NCI-H446 treated with DMSO at 0.1 percent for 48 hours (cell line): Measurements from ENCODE around the gene CTNNA3.

Experiments
- DNase-seq: peaks from one replicate; lab custom pipeline; 2025; lab: John Stamatoyannopoulos, UW

CTNNA3 gene

DNA sequence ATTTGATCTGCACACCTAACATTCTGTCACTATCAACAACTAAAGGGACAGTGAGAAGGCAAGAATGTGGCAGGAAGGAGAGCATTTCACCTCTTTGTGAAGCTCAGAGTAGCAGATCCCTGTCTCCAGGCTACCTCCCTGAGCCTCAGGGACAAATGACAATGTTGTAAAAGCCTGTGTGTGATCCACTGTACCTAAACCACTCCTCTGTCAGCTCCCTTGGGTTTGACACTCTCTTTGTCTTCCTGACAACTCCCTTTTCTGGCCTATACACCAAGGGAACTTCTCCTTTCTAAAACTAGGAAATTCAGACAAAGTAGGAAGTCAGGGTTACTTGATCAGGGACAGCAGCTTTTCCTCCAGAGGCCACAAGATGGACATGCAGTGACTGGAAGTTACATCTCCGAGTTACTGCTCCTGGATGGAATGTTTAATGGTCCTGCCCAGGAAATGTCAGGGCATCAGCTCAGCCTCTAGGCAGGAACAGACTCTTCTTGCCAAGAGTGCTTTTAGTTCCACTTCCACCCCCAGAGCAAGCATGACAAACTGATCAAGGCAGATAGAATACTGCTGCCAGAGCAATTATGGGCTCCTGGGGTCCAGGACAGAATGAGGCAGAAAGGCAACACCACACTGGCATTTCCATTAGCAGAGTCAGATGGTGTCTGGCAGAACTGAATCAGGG is 1784.7 kb downstream of the CTNNA3 start:
- no peak for DNase-seq

GRCh38 chr10:65910209-65910608 is 1785.8 kb downstream of the CTNNA3 start:
- DNase-seq, result no peak

- DNase-seq, result no peak
Observed at GRCh38 chr10:65907199-65907712, 1788.7 kb downstream of the CTNNA3 start.

DNA sequence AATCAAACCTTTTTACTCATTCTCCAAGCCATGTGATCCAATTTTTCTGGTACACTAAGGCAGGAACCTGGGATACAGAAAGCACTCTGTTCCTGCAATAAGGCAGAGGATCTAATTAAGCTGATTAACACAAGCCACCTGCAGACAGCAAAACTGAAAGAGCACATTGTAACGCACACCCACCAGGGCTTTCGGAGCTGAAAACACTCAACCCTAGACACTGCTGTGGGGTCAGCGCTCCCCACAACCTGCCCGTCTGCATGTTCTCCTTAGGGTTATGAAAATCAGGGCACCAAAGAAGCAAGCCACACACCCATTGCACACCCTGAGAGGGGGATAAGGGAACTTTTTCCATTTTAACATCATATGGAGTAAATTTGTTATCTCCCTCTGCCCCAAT is 1792.4 kb downstream of the CTNNA3 start:
- DNase-seq, result no peak

DNA sequence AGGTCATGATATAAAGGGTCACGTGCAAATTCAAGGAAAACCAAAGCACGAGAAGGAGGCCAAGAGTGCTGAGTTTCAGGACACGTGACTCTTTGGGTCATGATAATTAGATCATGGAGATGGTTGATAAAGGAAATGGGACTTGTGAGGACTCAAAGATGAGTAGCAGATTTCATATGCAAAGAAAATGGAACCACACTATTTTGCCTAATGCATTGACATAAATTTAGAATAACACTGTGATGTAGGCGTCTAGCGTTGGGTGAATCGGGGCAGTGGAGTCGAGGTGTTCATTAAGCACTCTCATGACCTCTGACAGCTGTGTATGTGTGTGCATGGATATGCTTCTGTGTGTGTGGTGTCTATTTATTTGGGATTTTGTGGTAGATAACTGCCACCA is 1795.7 kb downstream of the CTNNA3 start:
- DNase-seq, result no peak

GRCh38 chr10:65898055-65898454 is 1797.9 kb downstream of the CTNNA3 start:
- no peak for DNase-seq

- DNase-seq, result no peak
Observed at GRCh38 chr10:65894961-65895360, 1801.0 kb downstream of the CTNNA3 start.

DNA sequence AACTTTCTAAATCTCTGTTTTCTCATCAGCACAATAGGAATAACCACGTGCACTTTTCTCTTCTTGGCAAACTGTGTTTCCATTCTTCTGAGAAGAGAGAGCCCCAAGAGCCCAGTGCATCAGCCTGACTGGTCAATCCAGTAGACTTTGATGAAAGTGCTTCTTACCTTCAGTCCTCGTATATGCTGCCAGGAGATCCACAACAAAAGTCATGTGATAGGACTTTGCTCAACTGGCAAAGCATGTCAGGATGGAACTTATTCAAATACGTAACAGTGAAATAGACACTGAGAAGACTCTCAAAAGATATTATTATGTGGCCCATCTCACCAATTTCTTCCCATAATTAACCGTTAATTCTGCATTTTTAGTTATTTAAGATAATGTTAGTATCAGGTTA is 1801.6 kb downstream of the CTNNA3 start:
- DNase-seq, result no peak

- no peak for DNase-seq
Observed at GRCh38 chr10:65893676-65894075, 1802.3 kb downstream of the CTNNA3 start.

- no peak for DNase-seq
Observed at GRCh38 chr10:65892284-65892683, 1803.7 kb downstream of the CTNNA3 start.

DNA sequence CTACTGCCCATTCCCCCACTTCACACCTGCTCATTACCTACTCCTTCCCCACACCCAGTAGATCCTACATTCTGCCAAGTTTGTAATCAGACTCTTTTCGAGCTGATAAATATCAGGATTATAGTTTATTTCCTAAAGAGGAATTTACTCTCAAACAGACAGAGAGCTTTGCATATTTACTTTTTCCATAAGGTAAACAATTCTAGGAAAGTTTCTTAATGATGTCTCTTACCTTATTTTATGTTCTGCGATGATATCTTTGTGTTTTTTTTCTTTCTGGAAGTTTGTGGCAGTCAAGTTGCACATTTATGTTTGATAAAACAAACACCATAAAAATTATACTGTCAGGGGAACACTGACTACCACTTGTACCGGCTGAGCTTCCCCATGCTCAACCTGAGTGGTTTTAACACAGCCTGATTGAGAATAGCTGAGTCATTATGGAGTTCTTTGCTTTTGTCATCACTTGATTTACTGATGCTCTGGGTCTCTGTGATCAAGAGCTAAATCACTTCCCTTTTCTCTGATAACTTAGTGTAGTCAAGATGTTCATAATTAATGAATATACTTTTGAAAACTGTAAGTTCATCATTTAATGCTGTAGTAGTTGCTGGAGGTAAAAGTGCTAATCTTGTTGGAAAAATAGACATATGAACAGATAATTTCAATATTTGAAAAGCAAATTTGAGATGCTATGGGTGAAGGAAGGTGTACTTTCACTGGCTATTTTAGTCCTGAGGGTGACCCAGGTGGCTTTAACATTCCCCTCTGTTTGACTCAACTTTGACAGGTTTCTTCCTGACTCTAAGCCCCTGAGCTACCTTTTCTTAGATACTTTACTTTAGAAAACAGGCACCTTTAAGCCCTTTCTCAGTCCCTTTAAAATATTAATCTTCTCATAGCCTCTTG is 1804.7 kb downstream of the CTNNA3 start:
- no peak for DNase-seq

DNA sequence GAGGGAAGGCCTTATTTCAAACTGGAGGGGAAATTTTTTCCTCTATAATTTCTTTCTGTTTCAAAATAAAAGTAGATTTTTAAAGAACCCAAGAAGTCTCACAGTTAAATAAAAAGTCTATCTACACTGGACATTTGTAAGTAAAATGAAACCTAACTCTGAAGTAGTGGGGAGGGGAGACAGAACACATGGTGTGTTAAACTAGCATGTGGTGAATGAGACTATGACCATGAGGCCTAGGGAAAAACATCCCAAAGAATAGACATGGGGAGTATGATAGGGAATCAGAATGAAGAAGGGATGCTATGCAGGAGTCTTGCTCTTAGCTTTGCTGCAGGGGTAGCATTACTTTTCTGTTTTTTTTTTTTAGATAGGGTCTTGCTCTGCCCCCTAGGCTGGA is 1831.5 kb downstream of the CTNNA3 start:
- DNase-seq, result no peak

DNA sequence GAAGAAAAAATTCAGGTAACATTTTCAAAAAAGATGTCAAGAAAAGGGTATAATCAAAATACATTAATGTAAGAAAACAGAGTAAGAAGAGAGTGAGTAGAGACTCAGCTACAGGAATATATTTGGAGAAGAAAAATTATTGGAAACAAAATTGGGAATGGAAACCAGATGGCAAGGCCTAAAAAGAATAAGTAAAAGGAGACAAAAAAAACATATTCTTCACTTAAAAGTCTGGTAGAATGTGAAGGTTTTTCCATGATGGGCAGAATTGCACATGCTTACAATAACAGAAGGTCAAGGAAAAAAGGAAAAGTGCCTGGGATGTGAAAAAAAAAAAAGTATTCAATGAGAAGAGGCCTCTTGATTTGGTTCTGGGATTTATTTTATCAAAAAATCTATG is 1832.0 kb downstream of the CTNNA3 start:
- no peak for DNase-seq
